GM23338 (cell line): ENCODE data around the gene PKHD1.

ENCODE experiments used
- CREB1 ChIP-seq: fragments of 250-450 bp; sonication (Bioruptor Pico); IDR thresholded peaks from 2 replicates; pipeline ENCODE4 v1.5.0; 2020; ENCODE audit warnings: low read depth, mild to moderate bottlenecking, moderate library complexity
- CTCF ChIP-seq, 2 experiments: fragments of 200-600 bp in 1 of 2; sonication (generic) in 1 of 2; conservative IDR thresholded peaks; 2 replicates each; pipeline versions ENCODE4 v1.5.1 to v1.6.1; 2016 to 2017; ENCODE audit warnings: antibody characterized with exemption in 2 of 2, low read depth in 2 of 2, mild to moderate bottlenecking in 2 of 2, moderate library complexity in 1 of 2
- EZH2 ChIP-seq: fragments of 200-600 bp; sonication (generic); IDR thresholded peaks from one replicate; pipeline ENCODE4 v1.8.0; 2017; ENCODE audit warnings: antibody characterized with exemption, mild to moderate bottlenecking, low read depth; ENCODE audit not compliant: unreplicated experiment
- EZH2phosphoT487 ChIP-seq: fragments of 200-600 bp; sonication (generic); IDR thresholded peaks from one replicate; pipeline ENCODE4 v1.8.1; 2018; ENCODE audit warnings: antibody characterized with exemption; ENCODE audit not compliant: unreplicated experiment
- JUNB ChIP-seq: IDR thresholded peaks from one replicate; pipeline ENCODE4 v1.6.1; 2016; ENCODE audit warnings: antibody characterized with exemption; ENCODE audit not compliant: unreplicated experiment
- POLR2AphosphoS5 ChIP-seq: IDR thresholded peaks from 2 replicates; pipeline ENCODE4 v1.6.1; 2016; ENCODE audit warnings: antibody characterized with exemption, low read depth
- REST ChIP-seq: IDR thresholded peaks from one replicate; pipeline ENCODE4 v1.6.1; 2018; ENCODE audit warnings: antibody characterized with exemption; ENCODE audit not compliant: unreplicated experiment

- no peak for TF ChIP-seq POLR2AphosphoS5
- no peak for TF ChIP-seq CTCF (conservative IDR thresholded peaks at IDR 0.05; ENCODE audit: low read depth in 2 of 2)
- no peak for TF ChIP-seq EZH2
- no peak for TF ChIP-seq REST
- TF ChIP-seq JUNB: no peak
- no peak for TF ChIP-seq CREB1 (CRISPR knock-in tag)
- no peak for TF ChIP-seq EZH2phosphoT487
These were observed 489.2 kb downstream of the PKHD1 start for GRCh38 chr6:51598171-51598570.
